H1 (cell line): Measurements from ENCODE around the gene EPHA5. TPM values are rescaled to one million over a fixed set of nuclear protein-coding genes. Genes with fewer than 3 reads are reported as not detected.

Experiments
- BACH1 ChIP-seq: IDR thresholded peaks from 2 replicates; pipeline ENCODE4 v1.6.1; 2012; ENCODE audit warnings: low read length, improper control_type of control experiment
- CHD7 ChIP-seq: fragments of 300-600 bp; sonication (generic); IDR thresholded peaks from 2 replicates; pipeline ENCODE4 v1.7.1; 2012; ENCODE audit warnings: low read length, moderate library complexity, mild to moderate bottlenecking, inconsistent platforms; ENCODE audit not compliant: insufficient replicate concordance
- KDM4A ChIP-seq: IDR thresholded peaks from one replicate; pipeline ENCODE4 v1.7.1; 2012; ENCODE audit warnings: low read depth, mild to moderate bottlenecking, moderate library complexity, low read length, inconsistent platforms; ENCODE audit not compliant: severe bottlenecking
- KDM5A ChIP-seq: fragments of 200-600 bp; IDR thresholded peaks from 2 replicates; pipeline ENCODE4 v1.7.1; 2012; ENCODE audit warnings: mild to moderate bottlenecking, low read length, inconsistent platforms, mixed read lengths
- SIRT6 ChIP-seq: IDR thresholded peaks from one replicate; pipeline ENCODE4 v1.7.1; 2012; ENCODE audit warnings: low read length, inconsistent platforms
- TAF7 ChIP-seq: optimal IDR thresholded peaks from 2 replicates; pipeline ENCODE3; 2011; ENCODE audit warnings: low read depth, mild to moderate bottlenecking, inconsistent platforms, low read length, moderate library complexity, borderline replicate concordance
- polyA plus RNA-seq, 7 experiments: library from polyadenylated mRNA; depleted of rRNA in 3 of 7; stranded (reverse) in 5 of 7; unstranded in 2 of 7; fragments of >200 nt in 5 of 7; fragments of 200-250 nt in 2 of 7; gene quantifications; 1 replicate in 5 of 7; 2 replicates in 1 of 7; 4 replicates in 1 of 7; pipeline versions ENCODE4 v1.2.1 to v1.2.3, GENCODE V29; 2011 to 2013; ENCODE audit warnings: missing spikeins in 2 of 7, mixed read lengths in 2 of 7
- total RNA-seq: library from RNA; stranded (reverse); fragmentation: NEBNext Ultra II Directional; extraction: Animal tissue kit (Norgen Biotek cat#: 25700); gene quantifications from 2 replicates; pipeline ENCODE4 v1.2.1, GENCODE V29; 2021

The EPHA5 gene
- total and polyA plus RNA-seq, 2 of the 8 experiments (the other 6 are each of a cell fraction or from before 2014, with no cell fraction given): 0.03 to 0.11 TPM

- TF ChIP-seq CHD7 (no peak), BACH1 (no peak), TAF7 (no peak), SIRT6 (no peak), KDM5A (no peak), KDM4A (no peak)
Observed at GRCh38 chr4:65391382-65391781, 278.9 kb downstream of the EPHA5 start (continued).
